Measurements from ENCODE around the gene KLRC3.

DNA sequence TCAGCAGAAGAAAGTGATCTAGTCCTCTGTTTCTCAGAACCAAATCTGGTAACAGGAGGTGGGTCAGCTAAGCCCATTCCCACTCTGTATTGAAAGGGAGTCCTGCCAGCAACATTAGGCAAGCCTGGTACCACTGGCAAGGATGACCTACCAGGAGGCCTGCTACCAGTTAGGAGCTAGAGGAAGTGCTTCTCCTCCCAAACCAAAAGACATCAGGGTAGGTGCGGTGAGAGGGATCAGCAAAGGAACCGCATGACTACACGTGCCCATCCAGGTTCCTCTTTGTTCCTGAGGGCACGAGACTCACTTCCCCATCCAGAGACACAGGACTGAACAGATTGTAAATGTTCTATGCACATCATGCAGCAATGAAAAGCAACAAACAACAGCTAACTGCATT lies 13.7 kb downstream of the KLRC3 start:
- no peak for TF ChIP-seq POLR2A (IDR thresholded peaks at IDR 0.05; ENCODE audit: low read depth, low read length)
- TF ChIP-seq, protein P1, sequence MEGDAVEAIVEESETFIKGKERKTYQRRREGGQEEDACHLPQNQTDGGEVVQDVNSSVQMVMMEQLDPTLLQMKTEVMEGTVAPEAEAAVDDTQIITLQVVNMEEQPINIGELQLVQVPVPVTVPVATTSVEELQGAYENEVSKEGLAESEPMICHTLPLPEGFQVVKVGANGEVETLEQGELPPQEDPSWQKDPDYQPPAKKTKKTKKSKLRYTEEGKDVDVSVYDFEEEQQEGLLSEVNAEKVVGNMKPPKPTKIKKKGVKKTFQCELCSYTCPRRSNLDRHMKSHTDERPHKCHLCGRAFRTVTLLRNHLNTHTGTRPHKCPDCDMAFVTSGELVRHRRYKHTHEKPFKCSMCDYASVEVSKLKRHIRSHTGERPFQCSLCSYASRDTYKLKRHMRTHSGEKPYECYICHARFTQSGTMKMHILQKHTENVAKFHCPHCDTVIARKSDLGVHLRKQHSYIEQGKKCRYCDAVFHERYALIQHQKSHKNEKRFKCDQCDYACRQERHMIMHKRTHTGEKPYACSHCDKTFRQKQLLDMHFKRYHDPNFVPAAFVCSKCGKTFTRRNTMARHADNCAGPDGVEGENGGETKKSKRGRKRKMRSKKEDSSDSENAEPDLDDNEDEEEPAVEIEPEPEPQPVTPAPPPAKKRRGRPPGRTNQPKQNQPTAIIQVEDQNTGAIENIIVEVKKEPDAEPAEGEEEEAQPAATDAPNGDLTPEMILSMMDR (IDR thresholded peaks at IDR 0.05; ENCODE audit: extremely low read depth in 1 of 2, insufficient read depth in 1 of 2, low read depth in 1 of 2, low read length in 2 of 2) = no peak
- TF ChIP-seq GATA2 (IDR thresholded peaks at IDR 0.05; ENCODE audit: insufficient read depth, insufficient read length, low read depth, low read length) = no peak
- no peak for TF ChIP-seq POLR2AphosphoS5 (IDR thresholded peaks at IDR 0.05; ENCODE audit: insufficient read depth, low read depth, low read length)
- no peak for TF ChIP-seq JUN (IDR thresholded peaks at IDR 0.05; ENCODE audit: borderline replicate concordance, insufficient read depth, insufficient read length, low read depth)
- TF ChIP-seq EZH2 (IDR thresholded peaks at IDR 0.05; ENCODE audit: borderline replicate concordance, low read depth, low read length, severe bottlenecking) = no peak
- TF ChIP-seq MYC (IDR thresholded peaks at IDR 0.05; ENCODE audit: low read depth, low read length) = no peak
- TF ChIP-seq, protein P2, sequence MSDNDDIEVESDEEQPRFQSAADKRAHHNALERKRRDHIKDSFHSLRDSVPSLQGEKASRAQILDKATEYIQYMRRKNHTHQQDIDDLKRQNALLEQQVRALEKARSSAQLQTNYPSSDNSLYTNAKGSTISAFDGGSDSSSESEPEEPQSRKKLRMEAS (IDR thresholded peaks at IDR 0.05; ENCODE audit: insufficient read depth, insufficient read length) = no peak
- no peak for TF ChIP-seq FOS (IDR thresholded peaks at IDR 0.05; ENCODE audit: borderline replicate concordance, insufficient read depth, low read length)

Data from endothelial cell of umbilical vein (primary cell).